ENCODE measurements around the gene ANKRA2.

The ANKRA2 gene

DNA sequence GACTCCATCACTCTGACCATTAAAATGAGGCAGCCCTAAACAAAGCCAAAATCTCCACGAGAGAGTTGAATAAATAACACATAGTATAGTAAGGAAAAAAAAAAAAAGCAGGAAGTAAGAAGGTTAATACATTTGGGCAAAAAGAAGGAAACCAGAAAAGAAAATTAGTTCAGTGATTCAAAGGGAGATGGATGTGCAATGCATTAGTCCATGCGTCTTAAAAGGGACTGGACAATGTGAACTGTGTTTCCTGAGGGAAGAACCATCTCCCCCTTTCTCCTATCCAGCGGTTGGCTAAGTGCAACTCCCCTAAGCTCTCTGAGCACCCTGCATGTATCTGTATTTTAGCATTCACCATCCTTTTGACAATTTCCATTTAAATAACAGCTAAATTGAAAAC lies 1.4 kb downstream of the ANKRA2 start:
- H2BK12ac ChIP-seq (ENCODE audit: low read length) = no peak overlapping the region
- H3K9ac ChIP-seq (ENCODE audit: low read length) = no peak overlapping the region
- no peaks in the 10 kb centered on the region for H3K27me3 ChIP-seq (ENCODE audit: insufficient read depth, low read length)
- H2AFZ ChIP-seq (ENCODE audit: insufficient read depth, low read length, poor library complexity) = no peak overlapping the region
- no peak overlapping the region for H3K14ac ChIP-seq (ENCODE audit: low read length)
- no peak overlapping the region for H3K4me3 ChIP-seq (ENCODE audit: low read depth, low read length)
- DNase-seq = no peak
- H3K4ac ChIP-seq (ENCODE audit: low read depth, low read length) = peak overlapping the region; percentile 12
- H3K23ac ChIP-seq (ENCODE audit: low read length) = no peak overlapping the region
- H3K79me2 ChIP-seq (ENCODE audit: control insufficient read depth, insufficient read depth, low read length, poor library complexity) = peaks cover 7% of the 10 kb centered on the region
- H2BK120ac ChIP-seq (ENCODE audit: insufficient read depth, low read length, poor library complexity) = no peak overlapping the region
- H3K4me2 ChIP-seq (ENCODE audit: low read length) = peak overlapping the region; percentile 76
- no peak overlapping the region for H3K27ac ChIP-seq (ENCODE audit: low read depth, low read length)
- H3K4me1 ChIP-seq (ENCODE audit: control insufficient read depth in 1 of 2, insufficient read depth in 2 of 2, low read length in 2 of 2) = no peaks in the 10 kb centered on the region
- no peak overlapping the region for H3K18ac ChIP-seq (ENCODE audit: low read length)
- peaks cover 2 to 3% of the 10 kb centered on the region in 2 experiments for H3K36me3 ChIP-seq (ENCODE audit: control insufficient read depth in 1 of 2, insufficient read depth in 2 of 2, low read length in 2 of 2)
- H3K9me3 ChIP-seq (ENCODE audit: insufficient read depth, low read depth, low read length) = no peaks in the 10 kb centered on the region
- H4K91ac ChIP-seq (ENCODE audit: low read depth, low read length) = no peak overlapping the region
- H4K12ac ChIP-seq (ENCODE audit: low read depth, low read length) = no peak overlapping the region
- H2AK5ac ChIP-seq (ENCODE audit: low read length) = no peak overlapping the region
- no peak overlapping the region for H4K8ac ChIP-seq (ENCODE audit: low read depth, low read length)
- no peak overlapping the region for H2BK5ac ChIP-seq (ENCODE audit: low read depth, low read length, poor library complexity)
- no CpG with 5 or more reads among the region's 3 CpGs for WGBS (ENCODE audit: extremely low coverage, insufficient coverage, insufficient read length)
- H3K79me1 ChIP-seq (ENCODE audit: low read length) = peaks cover 5% of the 10 kb centered on the region

DNA sequence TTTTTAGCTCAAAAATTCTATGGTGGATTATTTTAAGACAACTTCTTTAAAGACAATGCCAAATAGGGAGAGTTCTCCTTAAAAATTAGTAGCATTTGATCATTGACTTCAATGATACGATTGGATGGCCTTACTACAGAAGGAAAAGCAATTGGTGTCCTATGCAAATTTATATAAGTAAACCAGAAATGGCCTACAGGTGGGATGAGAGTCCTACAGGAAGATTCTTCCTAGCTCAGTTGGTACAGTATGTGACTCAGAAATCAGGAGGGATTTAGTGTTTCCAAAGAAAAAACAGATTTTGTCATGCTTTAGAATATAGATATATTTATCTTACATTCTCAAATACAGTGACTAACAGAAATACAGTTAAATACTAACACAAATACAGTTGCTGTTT lies 6.5 kb downstream of the ANKRA2 start:
- no peak overlapping the region for H2BK120ac ChIP-seq (ENCODE audit: insufficient read depth, low read length, poor library complexity)
- H3K36me3 ChIP-seq (ENCODE audit: control insufficient read depth in 1 of 2, insufficient read depth in 2 of 2, low read length in 2 of 2) = peaks cover 5 to 6% of the 10 kb centered on the region in 2 experiments
- no peak overlapping the region for H3K23ac ChIP-seq (ENCODE audit: low read length)
- no peak overlapping the region for H3K18ac ChIP-seq (ENCODE audit: low read length)
- H3K9ac ChIP-seq (ENCODE audit: low read length) = no peak overlapping the region
- H3K4me1 ChIP-seq (ENCODE audit: control insufficient read depth in 1 of 2, insufficient read depth in 2 of 2, low read length in 2 of 2) = no peaks in the 10 kb centered on the region
- H4K91ac ChIP-seq (ENCODE audit: low read depth, low read length) = no peak overlapping the region
- H3K79me2 ChIP-seq (ENCODE audit: control insufficient read depth, insufficient read depth, low read length, poor library complexity) = no peaks in the 10 kb centered on the region
- no peaks in the 10 kb centered on the region for H3K9me3 ChIP-seq (ENCODE audit: insufficient read depth, low read depth, low read length)
- no peak overlapping the region for H2AK5ac ChIP-seq (ENCODE audit: low read length)
- no peaks in the 10 kb centered on the region for H3K79me1 ChIP-seq (ENCODE audit: low read length)
- no peak for DNase-seq
- H3K4me3 ChIP-seq (ENCODE audit: low read depth, low read length) = no peak overlapping the region
- H2AFZ ChIP-seq (ENCODE audit: insufficient read depth, low read length, poor library complexity) = no peak overlapping the region
- H3K14ac ChIP-seq (ENCODE audit: low read length) = no peak overlapping the region
- H4K12ac ChIP-seq (ENCODE audit: low read depth, low read length) = no peak overlapping the region
- no CpG with 5 or more reads among the region's 1 CpG for WGBS (ENCODE audit: extremely low coverage, insufficient coverage, insufficient read length)
- no peak overlapping the region for H3K4ac ChIP-seq (ENCODE audit: low read depth, low read length)
- no peak overlapping the region for H2BK5ac ChIP-seq (ENCODE audit: low read depth, low read length, poor library complexity)
- H2BK12ac ChIP-seq (ENCODE audit: low read length) = no peak overlapping the region
- no peak overlapping the region for H3K4me2 ChIP-seq (ENCODE audit: low read length)
- H3K27me3 ChIP-seq (ENCODE audit: insufficient read depth, low read length) = no peaks in the 10 kb centered on the region
- no peak overlapping the region for H3K27ac ChIP-seq (ENCODE audit: low read depth, low read length)
- no peak overlapping the region for H4K8ac ChIP-seq (ENCODE audit: low read depth, low read length)

DNA sequence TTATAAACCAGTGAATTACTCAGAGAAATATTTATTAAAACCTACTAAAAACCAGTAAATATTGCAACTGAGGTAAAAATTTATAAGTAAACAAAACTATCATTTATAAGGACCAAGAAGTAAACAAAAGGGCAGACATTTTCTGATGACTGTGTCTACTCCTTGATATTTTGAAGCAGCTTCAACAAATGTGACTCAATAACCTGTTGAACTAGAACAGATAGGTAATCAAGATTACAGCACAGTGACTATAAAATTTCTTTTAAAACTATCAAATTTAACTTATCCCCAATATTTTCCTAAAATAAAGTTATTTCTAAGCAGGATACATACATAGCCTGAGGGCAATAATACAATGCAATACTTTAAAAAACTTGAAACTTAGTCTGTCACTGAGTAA lies 12.8 kb downstream of the ANKRA2 start:
- Histone ChIP-seq H3K9me3 (ENCODE audit: insufficient read depth, low read depth, low read length) (no peaks in the 10 kb centered on the region), H3K4ac (ENCODE audit: low read depth, low read length) (no peak overlapping the region), H3K27ac (ENCODE audit: low read depth, low read length) (no peak overlapping the region), H3K79me2 (ENCODE audit: control insufficient read depth, insufficient read depth, low read length, poor library complexity) (no peaks in the 10 kb centered on the region), H3K79me1 (ENCODE audit: low read length) (no peaks in the 10 kb centered on the region), H3K27me3 (ENCODE audit: insufficient read depth, low read length) (no peaks in the 10 kb centered on the region), H3K4me2 (ENCODE audit: low read length) (no peak overlapping the region), H3K23ac (ENCODE audit: low read length) (no peak overlapping the region), H4K12ac (ENCODE audit: low read depth, low read length) (no peak overlapping the region), H3K9ac (ENCODE audit: low read length) (no peak overlapping the region), H2AK5ac (ENCODE audit: low read length) (no peak overlapping the region), H2BK12ac (ENCODE audit: low read length) (no peak overlapping the region), H2AFZ (ENCODE audit: insufficient read depth, low read length, poor library complexity) (no peak overlapping the region), H4K91ac (ENCODE audit: low read depth, low read length) (no peak overlapping the region), H2BK5ac (ENCODE audit: low read depth, low read length, poor library complexity) (no peak overlapping the region), H3K14ac (ENCODE audit: low read length) (no peak overlapping the region), H2BK120ac (ENCODE audit: insufficient read depth, low read length, poor library complexity) (no peak overlapping the region), H3K4me1 (ENCODE audit: control insufficient read depth in 1 of 2, insufficient read depth in 2 of 2, low read length in 2 of 2) (no peaks in the 10 kb centered on the region), H4K8ac (ENCODE audit: low read depth, low read length) (no peak overlapping the region), H3K36me3 (ENCODE audit: control insufficient read depth in 1 of 2, insufficient read depth in 2 of 2, low read length in 2 of 2) (peaks cover 5 to 8% of the 10 kb centered on the region in 2 experiments), H3K18ac (ENCODE audit: low read length) (no peak overlapping the region), H3K4me3 (ENCODE audit: low read depth, low read length) (no peak overlapping the region)
- DNase-seq = no peak

DNA sequence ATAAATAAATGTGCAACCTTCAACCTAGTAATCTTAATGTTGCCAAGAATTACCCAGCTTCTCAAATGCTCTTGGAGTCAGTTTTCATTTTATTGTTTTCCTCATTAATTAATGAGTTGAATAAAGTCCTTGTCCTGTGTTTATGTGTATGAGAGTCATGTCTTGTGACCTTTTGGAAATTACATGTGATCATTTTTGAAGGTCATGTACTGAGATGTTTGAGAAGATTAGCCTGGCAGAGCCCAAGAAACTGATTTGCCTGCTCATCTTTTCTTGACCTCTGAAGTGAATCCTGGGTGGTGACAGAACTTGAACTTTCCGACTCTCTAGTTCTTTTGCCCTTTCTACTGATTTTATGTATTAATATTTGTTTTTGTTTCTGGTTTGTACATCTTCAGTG lies 15.4 kb downstream of the ANKRA2 start:
- no peak overlapping the region for H3K4ac ChIP-seq (ENCODE audit: low read depth, low read length)
- H3K27ac ChIP-seq (ENCODE audit: low read depth, low read length) = no peak overlapping the region
- H2AK5ac ChIP-seq (ENCODE audit: low read length) = no peak overlapping the region
- no peak overlapping the region for H4K12ac ChIP-seq (ENCODE audit: low read depth, low read length)
- no peaks in the 10 kb centered on the region for H3K79me1 ChIP-seq (ENCODE audit: low read length)
- no peak overlapping the region for H3K9ac ChIP-seq (ENCODE audit: low read length)
- no peak overlapping the region for H3K4me3 ChIP-seq (ENCODE audit: low read depth, low read length)
- no peaks in the 10 kb centered on the region for H3K9me3 ChIP-seq (ENCODE audit: insufficient read depth, low read depth, low read length)
- H3K4me2 ChIP-seq (ENCODE audit: low read length) = no peak overlapping the region
- no peak overlapping the region for H2AFZ ChIP-seq (ENCODE audit: insufficient read depth, low read length, poor library complexity)
- H3K23ac ChIP-seq (ENCODE audit: low read length) = no peak overlapping the region
- no CpG with 5 or more reads among the region's 1 CpG for WGBS (ENCODE audit: extremely low coverage, insufficient coverage, insufficient read length)
- H3K36me3 ChIP-seq (ENCODE audit: control insufficient read depth in 1 of 2, insufficient read depth in 2 of 2, low read length in 2 of 2) = peaks cover 5 to 7% of the 10 kb centered on the region in 2 experiments
- no peak overlapping the region for H3K14ac ChIP-seq (ENCODE audit: low read length)
- no peak overlapping the region for H2BK120ac ChIP-seq (ENCODE audit: insufficient read depth, low read length, poor library complexity)
- H2BK12ac ChIP-seq (ENCODE audit: low read length) = no peak overlapping the region
- no peaks in the 10 kb centered on the region for H3K27me3 ChIP-seq (ENCODE audit: insufficient read depth, low read length)
- no peak for DNase-seq
- no peaks in the 10 kb centered on the region for H3K4me1 ChIP-seq (ENCODE audit: control insufficient read depth in 1 of 2, insufficient read depth in 2 of 2, low read length in 2 of 2)
- H3K18ac ChIP-seq (ENCODE audit: low read length) = no peak overlapping the region
- no peak overlapping the region for H4K91ac ChIP-seq (ENCODE audit: low read depth, low read length)
- H2BK5ac ChIP-seq (ENCODE audit: low read depth, low read length, poor library complexity) = no peak overlapping the region
- no peak overlapping the region for H4K8ac ChIP-seq (ENCODE audit: low read depth, low read length)
- H3K79me2 ChIP-seq (ENCODE audit: control insufficient read depth, insufficient read depth, low read length, poor library complexity) = no peaks in the 10 kb centered on the region

All from trophoblast cell (in vitro differentiated cells and primary cell).